NCI-H526 (cell line): ENCODE data around the gene SNX8.

Source experiments
- DNase-seq, 2 experiments: peaks; one replicate each; lab custom pipeline; 2025; lab: John Stamatoyannopoulos, UW

Gene SNX8

DNA sequence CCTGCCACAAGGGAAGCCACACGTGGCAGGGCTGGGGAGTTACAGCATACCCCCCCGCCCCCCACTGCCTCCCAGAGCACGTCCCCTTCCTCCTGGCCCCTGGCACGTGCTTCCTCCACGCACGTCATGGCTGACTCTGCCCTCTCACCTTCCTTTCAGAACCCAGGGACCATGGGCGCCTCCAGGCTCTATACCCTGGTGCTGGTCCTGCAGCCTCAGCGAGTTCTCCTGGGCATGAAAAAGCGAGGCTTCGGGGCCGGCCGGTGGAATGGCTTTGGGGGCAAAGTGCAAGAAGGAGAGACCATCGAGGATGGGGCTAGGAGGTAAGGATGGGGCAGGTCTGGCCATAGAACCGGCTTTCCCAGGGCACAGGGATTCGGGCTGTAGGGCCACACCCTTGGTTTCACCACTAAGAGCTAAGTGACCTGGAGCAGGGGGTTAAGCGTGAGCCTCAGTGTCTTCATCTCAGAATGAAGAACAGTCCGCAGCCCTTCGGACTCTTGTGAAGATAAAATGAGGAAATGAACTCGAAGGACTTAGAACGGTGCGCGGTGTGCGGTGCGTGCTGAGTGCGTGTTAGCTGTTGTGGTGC, 69.7 kb downstream of the SNX8 start:
- DNase-seq: no peak

DNA sequence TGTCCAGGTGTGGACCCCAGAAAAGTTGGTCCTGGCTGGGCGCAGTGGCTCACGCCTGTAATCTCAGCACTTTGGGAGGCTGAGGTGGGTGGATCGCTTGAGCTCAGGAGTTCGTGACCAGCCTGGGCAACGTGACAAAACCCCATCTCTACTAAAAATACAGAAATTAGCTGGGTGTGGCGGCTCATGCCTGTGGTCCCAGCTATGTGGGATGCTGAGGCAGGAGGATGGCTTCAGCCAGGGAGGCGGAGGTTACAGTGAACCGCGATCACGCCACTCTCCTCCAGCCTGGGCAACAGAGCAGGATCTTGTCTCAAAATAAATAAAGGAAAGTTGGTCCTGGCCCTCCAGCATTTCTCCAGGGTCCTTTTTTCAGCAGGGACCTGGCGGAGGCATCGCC, 70.8 kb downstream of the SNX8 start:
- no peak for DNase-seq

DNA sequence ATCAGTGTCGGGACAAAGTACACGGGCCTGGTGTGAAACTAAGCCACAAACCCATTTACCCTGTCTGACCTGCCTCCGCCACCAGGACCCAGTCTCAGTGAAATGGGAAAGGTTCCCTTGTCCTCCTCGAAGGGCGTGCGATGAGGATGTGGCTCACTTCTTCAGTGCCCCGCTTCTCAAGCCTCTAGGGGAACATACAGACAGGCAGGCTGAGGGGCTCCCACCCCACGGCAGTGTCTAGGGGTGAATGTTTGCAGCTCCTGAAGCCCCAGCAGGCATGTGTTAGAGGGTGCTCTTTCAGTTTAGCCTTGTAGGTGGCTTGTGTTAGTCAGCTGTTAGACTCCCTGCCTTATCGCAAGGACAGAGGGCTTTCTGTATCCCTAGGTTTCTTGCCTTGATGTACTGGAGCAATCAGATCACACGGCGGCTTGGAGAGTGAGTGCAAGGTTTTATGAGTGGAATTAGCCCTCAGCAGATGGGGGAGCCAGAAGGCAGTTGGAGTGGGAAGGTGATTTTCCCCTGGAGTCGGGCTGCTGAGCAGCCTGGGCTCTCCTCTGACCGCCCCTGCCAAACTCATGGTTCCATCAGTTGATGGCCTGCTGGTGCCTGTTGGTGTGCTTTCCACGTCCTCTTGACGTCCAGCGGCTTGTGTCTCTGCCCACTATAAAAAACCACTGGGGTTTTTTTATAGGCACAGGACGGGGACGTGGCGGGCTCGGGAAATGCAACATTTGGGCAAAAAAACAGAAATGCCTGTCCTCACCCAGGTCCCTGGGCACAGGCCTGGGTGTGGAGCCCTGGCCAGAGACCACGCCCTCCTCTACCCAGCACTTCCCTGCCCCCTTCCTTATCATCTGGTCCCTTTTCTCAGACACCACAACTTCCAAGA, 71.5 kb downstream of the SNX8 start:
- DNase-seq: peak; percentile 18 to 40

DNA sequence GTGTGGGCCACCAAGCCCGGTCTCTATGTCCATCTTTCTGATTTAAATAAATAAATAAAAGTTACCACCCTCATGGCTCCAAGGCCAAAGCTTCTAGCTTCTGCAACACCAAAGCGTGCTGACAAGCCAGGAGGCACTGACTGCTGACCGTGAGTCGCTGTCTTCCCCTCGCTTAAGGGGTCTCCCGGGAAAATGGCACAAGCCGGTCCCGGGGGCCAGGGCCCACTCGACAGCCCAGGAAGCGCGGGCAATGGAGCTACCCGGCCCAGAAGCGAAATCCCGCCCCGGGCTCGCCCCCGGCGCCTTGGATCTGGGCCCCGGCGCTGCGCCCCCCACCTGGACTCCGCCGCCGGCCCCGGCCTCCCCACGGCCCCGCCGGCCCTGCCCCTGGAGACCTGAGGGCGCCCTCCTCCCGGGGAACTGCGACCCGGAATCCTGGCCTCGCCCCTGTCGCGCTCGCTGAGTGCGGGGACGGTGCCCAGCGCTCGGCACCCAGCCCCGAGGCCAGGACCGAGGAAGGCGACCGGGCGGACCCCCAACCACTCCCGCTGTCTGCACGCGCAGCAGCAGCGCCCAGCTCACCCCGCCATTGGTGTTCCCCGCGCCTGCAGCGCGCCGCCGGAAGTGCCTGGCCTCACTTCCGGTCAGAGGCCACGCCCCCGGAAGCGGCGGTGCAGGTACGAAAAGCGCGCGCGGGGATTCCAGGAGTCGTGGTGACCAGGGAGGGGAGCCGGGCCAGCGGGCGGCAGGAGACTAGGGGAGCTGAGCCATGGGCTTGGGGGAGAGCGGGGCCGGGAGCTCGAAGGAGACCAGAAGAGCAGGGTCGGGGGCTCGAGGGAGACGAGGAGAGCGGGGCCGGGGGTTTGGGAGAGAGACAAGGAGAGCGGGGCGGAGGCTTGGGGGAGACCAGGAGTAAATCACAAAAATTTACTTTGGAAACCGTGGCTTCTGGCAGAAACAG, 72.4 kb downstream of the SNX8 start, which contains the start of the genes MRM2 and NUDT1:
TSS of gene MRM2 (minus strand) at position 626 of the 961 bp plus-strand sequence. CDS start at position 590, 36 bp downstream.
TSS of gene NUDT1 (plus strand) at position 647 of the 961 bp plus-strand sequence. CDS start 2,349 bp downstream, outside the sequence.
- DNase-seq: peak; percentile 22 to 83

DNA sequence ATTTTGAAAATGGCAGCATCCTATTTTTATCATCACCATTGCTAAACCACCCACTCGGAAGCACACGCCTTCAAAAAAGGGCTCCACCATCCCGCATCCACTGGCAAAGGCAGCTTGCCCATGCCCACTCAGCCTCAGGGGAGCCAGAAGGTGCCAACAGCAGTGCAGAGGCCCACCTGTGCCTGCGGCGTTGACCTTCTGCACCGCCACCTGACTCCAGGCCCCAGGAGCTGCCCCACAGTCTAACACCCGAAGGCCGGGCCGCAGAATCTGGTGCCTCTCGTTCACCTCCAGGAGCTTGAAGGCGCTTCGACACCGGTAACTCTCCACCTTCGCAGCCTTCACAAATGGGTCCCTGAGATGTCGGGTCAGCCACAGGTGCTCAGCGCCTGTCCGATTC, 75.0 kb downstream of the SNX8 start:
- no peak for DNase-seq

DNA sequence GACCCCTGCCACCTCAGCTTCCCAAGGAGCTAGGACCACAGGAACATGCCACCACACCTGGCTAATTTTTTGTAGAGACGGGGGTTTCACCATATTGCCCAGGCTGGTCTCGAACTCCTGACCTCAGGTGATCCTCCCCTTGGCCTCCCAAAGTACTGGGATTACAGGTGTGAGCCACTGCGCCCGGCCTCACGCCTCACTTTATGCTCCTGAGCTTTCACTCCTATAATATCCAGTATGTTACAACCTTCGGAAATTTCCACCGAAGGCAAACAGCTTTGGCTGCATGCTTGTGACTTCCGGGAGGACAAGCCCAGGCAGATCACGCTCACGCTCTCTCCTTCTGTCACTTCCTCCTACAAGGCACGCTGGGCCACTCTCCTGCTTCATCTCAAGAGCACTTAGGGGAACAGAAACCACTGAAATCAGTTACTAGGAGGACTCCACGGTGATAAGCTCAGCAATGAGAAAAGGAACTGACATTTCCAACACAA, 77.1 kb downstream of the SNX8 start:
- no peak for DNase-seq

DNA sequence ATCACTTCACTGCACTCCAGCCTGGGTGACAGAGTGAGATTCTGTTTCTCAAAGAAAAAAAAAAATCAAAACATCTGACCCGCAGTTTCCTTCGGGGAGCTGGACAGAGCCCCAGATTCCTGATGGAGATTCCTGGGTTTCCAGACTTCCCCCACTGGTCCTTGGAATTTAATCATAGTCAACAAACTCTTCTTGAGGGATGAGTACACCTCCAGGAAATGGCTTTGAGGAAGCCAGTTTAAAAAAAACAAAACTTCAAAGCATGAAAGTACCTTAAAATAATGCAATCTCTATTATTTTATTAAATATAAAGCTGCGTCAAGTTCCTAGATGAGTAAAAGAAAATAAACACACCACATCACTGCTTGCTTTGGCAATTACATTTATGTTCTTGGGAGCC, 80.3 kb downstream of the SNX8 start:
- no peak for DNase-seq

DNA sequence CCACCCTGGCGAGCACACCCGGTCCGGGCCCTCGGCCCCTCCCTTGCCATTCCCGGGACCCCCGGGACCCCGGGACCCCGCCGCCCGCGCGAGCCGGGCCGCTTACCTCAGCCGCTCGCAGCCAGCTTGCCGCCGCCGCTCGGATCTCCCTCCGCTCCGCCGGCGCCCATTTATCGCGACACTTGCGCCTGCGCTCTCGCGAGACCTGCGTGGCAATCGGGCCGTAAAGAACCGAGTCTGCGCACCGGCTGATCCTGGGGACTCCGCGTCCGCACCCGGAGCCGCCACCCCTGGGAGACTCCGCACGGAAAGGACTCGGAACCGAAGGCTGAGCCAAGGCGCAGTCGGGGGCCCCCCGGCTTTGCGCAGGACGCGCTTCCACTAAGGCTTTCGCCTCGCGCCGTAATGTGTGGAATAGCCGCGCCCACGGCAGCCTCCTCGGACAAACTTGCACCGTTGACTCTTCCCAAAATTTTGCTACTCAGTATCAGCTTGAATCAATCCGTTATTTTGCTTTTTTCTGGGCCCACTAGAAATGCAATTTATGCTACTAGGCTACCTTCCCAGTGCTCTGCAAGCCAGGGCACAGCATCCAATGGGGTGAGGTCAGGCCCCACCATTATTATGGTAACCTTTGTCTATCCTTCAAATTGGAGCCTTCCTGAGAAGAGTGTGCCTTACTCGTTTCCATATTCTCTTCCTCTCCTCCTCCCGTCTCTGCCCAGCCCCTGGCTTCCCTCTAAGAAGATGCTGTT, 81.3 kb downstream of the SNX8 start, which contains the start of gene MAD1L1:
TSS of gene MAD1L1 (minus strand) at position 180 of the 755 bp plus-strand sequence. CDS start 2,812 bp downstream, outside the sequence.
- DNase-seq: peak; percentile 61 to 96

DNA sequence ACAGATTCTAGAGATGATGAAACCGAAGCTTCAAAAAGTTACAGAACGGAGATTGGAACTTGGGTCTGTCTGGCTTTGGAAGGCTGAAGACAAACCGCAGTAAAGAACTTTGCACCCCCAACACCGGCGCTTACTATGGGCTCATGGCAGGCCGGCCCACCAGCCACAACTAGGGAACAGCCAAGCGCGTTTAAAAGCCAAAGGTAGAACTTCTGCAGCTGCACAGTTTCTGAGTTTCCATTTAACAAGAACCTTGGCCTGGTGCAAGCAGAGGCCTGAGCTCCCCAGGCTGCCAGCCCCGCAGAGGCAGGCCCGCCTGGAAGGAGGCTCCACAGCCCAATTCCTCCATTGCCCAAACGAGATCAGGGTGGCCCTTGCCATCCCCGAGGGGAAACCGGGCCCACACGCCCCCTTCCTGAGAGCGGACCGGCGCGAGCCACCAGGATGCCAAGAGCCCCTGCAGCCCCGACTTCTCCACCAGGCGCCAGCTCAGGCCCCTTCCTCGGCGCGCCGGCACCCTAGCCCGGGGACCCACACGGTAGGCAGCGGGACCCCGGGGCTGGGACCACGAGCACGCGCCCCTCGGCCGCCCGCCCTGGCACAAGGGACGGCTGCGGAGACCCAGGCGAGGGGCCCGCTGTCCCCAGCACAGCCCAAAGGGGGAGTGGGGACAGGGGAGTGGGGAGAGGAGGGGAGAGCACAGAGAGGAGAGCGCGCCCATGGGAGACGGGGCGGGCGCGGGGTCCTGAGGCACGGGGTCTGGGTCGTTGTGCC, 82.1 kb downstream of the SNX8 start:
- DNase-seq: peak in 1 of 2 experiments; percentile 64

DNA sequence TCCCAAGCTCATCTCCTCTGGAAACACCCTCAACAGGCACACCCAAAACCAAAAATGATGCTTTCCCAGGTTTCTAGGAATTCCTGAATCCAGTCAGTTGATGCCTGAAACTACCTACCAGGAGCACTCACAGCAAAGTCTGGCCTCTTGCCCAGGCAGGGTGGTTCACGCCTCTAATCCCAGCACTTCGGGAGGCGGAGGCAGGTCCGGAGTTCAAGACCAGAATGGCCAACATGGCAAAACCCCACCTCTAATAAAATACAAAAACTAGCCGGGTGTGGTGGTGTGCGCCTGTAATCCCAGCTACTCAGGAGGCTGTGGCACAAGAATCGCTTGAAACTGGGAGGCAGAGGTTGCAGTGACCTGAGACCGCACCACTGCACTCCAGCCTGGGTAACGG, 83.4 kb downstream of the SNX8 start:
- no peak for DNase-seq

DNA sequence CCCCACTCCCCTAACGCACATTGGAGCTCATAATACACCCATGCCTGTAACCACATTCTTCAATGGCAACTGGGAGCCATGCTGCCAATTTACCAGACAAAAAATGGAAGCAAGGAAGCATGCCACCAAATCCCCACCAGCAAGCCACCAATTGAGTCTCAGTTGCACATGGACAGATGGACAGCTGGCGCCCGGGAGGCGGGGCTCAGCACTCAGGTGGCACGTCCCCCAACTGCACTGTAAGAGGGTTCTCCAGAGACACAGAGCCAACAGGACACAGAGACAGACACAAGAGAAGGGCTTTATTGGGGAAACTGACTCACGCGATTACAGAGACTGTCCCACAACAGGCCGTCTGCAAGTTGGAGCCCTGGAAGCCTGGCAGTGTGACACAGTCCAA, 84.0 kb downstream of the SNX8 start:
- DNase-seq: no peak

DNA sequence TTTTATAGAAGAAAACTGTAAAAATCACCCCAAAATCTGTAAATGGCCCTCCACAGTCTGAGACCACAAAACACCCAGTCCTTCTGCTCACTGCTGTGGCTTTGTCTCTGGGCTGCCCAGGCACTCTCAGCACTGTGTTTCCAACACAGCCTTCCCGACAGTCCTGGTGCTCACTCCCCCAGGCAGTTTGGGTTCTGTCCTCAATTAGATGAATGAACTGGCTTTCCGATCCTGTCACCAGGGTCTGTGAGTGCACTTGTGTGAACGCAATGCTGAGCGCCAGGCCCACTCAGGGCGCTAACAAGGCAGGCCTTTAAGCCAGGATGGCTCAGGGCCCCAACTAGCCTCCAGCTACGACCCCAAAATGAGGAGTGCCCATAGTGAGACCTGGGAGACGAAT, 84.8 kb downstream of the SNX8 start:
- DNase-seq: no peak

DNA sequence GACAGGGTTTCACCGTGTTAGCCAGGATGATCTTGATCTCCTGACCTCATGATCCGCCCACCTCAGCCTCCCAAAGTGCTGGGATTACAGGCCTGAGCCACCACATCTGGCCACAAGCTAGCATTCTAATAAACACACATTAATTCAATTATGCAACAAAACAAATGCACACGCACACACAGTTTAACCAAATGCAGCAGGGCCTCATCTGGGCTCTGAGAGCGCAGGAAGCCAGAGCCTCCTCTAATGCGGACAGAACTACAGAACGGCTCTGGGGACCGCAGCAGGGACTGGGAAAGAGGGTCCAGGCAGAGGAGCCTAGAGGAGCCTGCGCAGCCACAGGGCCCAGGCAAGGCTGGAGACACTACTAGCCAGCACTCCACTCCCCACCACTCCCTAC, 85.3 kb downstream of the SNX8 start:
- DNase-seq: no peak

DNA sequence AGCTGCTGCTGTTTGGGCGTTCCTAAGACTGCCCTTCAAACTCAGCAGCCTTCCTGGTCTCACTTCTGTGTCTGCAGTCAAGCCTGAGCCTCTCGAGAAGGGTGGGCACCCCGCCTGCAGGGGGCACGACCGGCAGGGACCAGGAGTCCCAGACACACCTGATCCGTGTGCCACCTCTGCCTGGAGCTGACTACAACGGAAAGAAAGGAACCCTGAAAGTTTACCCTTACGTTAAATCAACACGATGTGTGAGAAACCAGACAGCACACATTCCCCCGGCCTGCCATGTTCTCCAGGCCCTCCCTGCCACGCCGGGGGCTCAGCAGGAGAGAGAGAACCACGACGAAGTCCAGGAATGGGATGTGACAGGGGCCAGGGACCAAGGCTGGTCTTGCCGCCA, 86.5 kb downstream of the SNX8 start:
- no peak for DNase-seq

DNA sequence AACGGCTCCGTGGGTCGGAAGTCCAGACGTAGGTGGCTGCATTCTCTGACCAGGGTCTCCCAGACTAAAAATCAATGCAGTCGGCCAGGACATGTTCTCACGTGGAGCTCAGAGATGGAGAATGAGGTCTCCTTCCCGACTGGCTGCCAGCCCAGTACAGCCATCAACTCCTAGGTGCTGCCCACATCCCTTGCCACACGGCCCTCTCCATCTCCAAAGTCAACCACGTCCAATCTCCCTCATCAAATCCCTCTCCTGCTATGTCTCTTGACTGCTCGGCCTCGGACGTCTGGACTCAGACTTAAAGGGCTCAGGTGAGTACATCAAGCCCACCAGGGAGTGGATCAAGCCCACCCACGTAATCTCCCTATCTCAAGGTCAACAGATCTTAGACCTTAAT, 88.4 kb downstream of the SNX8 start:
- DNase-seq: no peak

DNA sequence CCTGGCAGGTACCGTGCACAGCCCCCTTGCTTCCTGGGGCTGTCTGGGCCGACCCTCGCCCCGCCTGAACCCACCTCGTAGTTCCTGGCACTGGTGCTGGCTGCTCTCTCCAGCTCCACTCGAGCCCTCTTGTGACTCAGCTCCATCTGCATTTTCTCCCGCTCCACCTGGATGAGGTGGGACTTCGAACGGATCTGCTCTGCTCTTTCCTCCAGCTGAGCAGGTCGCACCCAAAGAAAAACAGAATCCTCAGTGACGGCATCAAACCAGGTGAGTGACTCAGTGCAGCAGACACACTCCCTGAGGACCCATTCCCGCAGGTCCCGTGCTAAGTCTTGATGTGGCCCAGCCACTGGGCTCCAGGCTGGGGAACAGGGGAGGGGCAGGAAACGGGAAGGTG, 88.9 kb downstream of the SNX8 start:
- no peak for DNase-seq

DNA sequence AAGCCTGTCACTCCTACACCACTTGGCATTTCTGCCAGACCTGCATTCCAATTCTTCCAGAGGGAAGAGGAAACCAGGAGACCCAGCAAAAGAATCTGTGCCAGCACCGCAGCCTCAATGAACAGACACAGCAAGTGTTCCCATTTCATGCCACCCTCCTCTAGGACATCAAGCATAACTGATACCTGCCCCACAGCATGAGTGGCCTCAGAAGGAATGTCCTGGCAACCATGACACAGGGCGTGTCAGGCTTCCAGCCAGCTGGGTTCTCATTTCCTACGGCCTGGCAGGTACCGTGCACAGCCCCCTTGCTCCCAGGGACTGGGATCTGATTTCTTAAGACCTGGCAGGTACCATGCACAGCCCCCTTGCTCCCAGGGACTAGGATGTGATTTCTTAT, 89.3 kb downstream of the SNX8 start:
- no peak for DNase-seq

DNA sequence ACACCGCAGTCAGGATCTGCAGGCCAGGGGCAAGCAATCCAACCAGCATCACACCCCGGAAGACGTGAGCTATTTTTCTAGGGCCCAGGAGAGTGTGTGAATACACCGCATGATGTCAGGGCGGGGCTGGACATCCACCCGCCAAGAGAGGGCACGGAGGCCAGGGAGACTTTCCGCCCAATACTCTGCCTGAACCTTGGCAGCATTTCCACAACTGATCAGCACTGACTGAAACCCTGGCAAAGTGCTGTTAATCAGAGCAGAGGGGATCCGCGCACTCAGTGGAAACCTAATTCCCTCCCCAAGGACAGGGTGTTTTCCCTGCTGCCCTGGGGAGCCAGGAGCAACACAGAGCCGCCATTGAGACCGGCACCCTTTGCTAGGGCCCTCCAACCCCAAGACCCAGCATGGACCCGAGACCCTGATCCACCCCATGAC, 89.7 kb downstream of the SNX8 start:
- DNase-seq: no peak

DNA sequence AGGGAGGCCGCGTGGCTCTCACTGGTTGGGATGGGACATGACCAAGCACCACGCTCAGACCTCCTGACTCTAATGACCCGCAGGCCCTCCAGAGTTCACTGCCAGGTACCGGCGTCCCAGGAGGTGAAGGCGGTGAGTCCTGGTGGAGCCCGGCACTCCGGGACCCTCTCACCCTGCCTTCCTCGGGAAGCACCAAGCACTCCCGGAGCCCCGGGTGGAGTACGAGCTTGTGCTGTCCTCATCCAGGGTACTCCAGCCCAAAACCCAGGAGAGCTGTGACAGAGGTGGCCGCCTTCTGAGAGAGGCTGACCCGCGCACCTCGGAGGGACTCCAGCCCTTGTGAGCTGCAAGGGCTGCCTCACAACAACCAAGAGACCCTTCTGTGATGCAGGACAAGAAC, 90.9 kb downstream of the SNX8 start:
- no peak for DNase-seq

DNA sequence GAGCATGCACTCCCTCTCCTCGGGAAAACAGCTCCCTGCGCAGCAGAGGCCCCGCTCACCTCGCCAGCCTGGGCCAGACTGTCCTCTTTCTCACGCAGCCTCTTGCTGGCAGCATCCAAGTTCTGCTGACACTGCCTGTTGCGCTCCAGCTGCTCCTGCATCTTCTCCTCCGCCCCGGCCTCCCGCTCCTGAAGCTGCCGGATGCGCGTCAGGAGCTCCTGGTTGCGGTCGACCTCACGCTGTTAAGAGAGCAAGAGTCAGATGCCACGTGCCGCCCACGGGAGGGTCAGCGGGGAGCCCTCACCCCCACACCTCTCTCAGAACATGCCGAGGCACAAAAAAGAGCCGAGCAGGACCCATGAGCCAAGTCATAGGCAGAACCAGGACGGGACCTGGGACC, 91.7 kb downstream of the SNX8 start:
- no peak for DNase-seq
